GM21526 (cell line): ENCODE data around the gene EIF2S3.

Experiments used
- ATAC-seq: cut with Tn5 transposase; IDR thresholded peaks from one replicate; pipeline ENCODE4 v1.9.1; 2021; ENCODE audit warnings: moderate library complexity; ENCODE audit not compliant: unreplicated experiment, low FRiP score

Gene EIF2S3

GRCh38 chrX:24124244-24124799 is 69.6 kb downstream of the EIF2S3 start:
- ATAC-seq = no peak

GRCh38 chrX:24125028-24125612 is 70.4 kb downstream of the EIF2S3 start:
- ATAC-seq = no peak
